H1 (cell line): Measurements from ENCODE around the gene ASL. TPM values are rescaled to one million over a fixed set of nuclear protein-coding genes. Genes with fewer than 3 reads are reported as not detected.

Source experiments
- CTCF ChIA-PET: fragments of 300-600 bp; sonication (Branson Sonifier 250); formaldehyde crosslinking; loops from one replicate; lab custom pipeline; 2021; ENCODE audit not compliant: partially characterized antibody; lab: Charles Lee
- POLR2A ChIA-PET: fragments of 300-600 bp; sonication (Branson Sonifier 250); formaldehyde crosslinking; loops from one replicate; lab custom pipeline; 2021; ENCODE audit warnings: inconsistent platforms; ENCODE audit not compliant: partially characterized antibody; lab: Charles Lee
- DNase-seq, 2 experiments: peaks; one replicate each; pipeline versions ENCODE4 v3.0.0 to v3.0.0-alpha.2; 2010 to 2022; ENCODE audit warnings: low spot score in 2 of 2, low read depth in 1 of 2, mixed read lengths in 1 of 2
- FAIRE-seq: peaks from 2 replicates; lab custom pipeline; 2011; peaks lifted over from hg19 to GRCh38; lab: Jason Lieb, UNC
- H2AFZ ChIP-seq: 2 replicates; pipeline ENCODE4 v1.8.1; 2012; ENCODE audit warnings: low read length, inconsistent platforms
- H2AK5ac ChIP-seq: 2 replicates; pipeline ENCODE4 v1.6.1; 2013; ENCODE audit warnings: low read depth, low read length
- H2BK120ac ChIP-seq: replicated peaks from 2 replicates; pipeline ENCODE3; 2013; ENCODE audit warnings: low read depth, low read length, inconsistent platforms
- H2BK12ac ChIP-seq: 2 replicates; pipeline ENCODE4 v1.6.1; 2013; ENCODE audit warnings: low read depth, low read length
- H2BK15ac ChIP-seq: 2 replicates; pipeline ENCODE4 v1.6.1; 2013; ENCODE audit warnings: low read length
- H2BK20ac ChIP-seq: 2 replicates; pipeline ENCODE4 v1.6.1; 2013; ENCODE audit warnings: low read length
- H2BK5ac ChIP-seq: 2 replicates; pipeline ENCODE4 v1.6.1; 2013; ENCODE audit warnings: low read depth, low read length
- H3K14ac ChIP-seq: 2 replicates; pipeline ENCODE4 v1.6.1; 2013; ENCODE audit warnings: inconsistent platforms; ENCODE audit not compliant: insufficient read length
- H3K18ac ChIP-seq: 2 replicates; pipeline ENCODE4 v1.6.1; 2013; ENCODE audit warnings: low read length; ENCODE audit errors: extremely low read depth
- H3K23ac ChIP-seq: 2 replicates; pipeline ENCODE4 v1.6.1; 2013; ENCODE audit warnings: inconsistent platforms; ENCODE audit not compliant: insufficient read length
- H3K23me2 ChIP-seq: 2 replicates; pipeline ENCODE4 v1.6.1; 2013; ENCODE audit warnings: low read depth, low read length
- H3K27ac ChIP-seq: 2 replicates; pipeline ENCODE4 v1.6.1; 2011; ENCODE audit warnings: low read depth, low read length, inconsistent platforms
- H3K27me3 ChIP-seq, 4 experiments: replicated peaks in 1 of 4; 1 replicate in 1 of 4; 2 replicates in 3 of 4; pipeline versions ENCODE4 v1.6.1 to v1.8.1; 2011 to 2013; ENCODE audit warnings: low read length in 3 of 4, mild to moderate bottlenecking in 3 of 4, inconsistent platforms in 2 of 4, mixed read lengths in 2 of 4, moderate library complexity in 1 of 4; ENCODE audit not compliant: control insufficient read depth in 3 of 4, insufficient read depth in 3 of 4; ENCODE audit errors: extremely low read depth in 1 of 4
- H3K36me3 ChIP-seq, 4 experiments: 2 replicates each; pipeline versions ENCODE4 v1.6.1 to v1.8.1; 2011 to 2013; ENCODE audit warnings: mild to moderate bottlenecking in 4 of 4, low read length in 3 of 4, moderate library complexity in 2 of 4, control low read depth in 1 of 4, inconsistent platforms in 1 of 4; ENCODE audit not compliant: insufficient read depth in 4 of 4, control insufficient read depth in 2 of 4
- H3K4ac ChIP-seq: replicated peaks from 2 replicates; pipeline ENCODE3; 2013; ENCODE audit warnings: low read length, low read depth, mixed read lengths, inconsistent platforms; ENCODE audit not compliant: insufficient read length
- H3K4me1 ChIP-seq, 4 experiments: replicated peaks in 1 of 4; 1 replicate in 1 of 4; 2 replicates in 3 of 4; pipeline versions ENCODE4 v1.6.1 to v1.8.1; 2011 to 2013; ENCODE audit warnings: low read length in 3 of 4, inconsistent platforms in 2 of 4, mixed read lengths in 1 of 4; ENCODE audit not compliant: insufficient read depth in 4 of 4, control insufficient read depth in 3 of 4
- H3K4me2 ChIP-seq, 2 experiments: 2 replicates each; pipeline versions ENCODE4 v1.6.1 to v1.8.1; 2011 to 2013; ENCODE audit warnings: low read depth in 2 of 2, low read length in 2 of 2, control low read depth in 1 of 2, inconsistent platforms in 1 of 2, mild to moderate bottlenecking in 1 of 2; ENCODE audit not compliant: insufficient read depth in 1 of 2
- H3K4me3 ChIP-seq, 4 experiments: fragments of 200-600, 300-600 bp in 1 of 4; sonication (generic), shearing (Covaris generic), sonication (Bioruptor Twin) in 1 of 4; 2 replicates each; pipeline versions ENCODE4 v1.5.1 to v1.8.1; 2011 to 2016; ENCODE audit warnings: low read length in 4 of 4, low read depth in 3 of 4, control low read depth in 2 of 4, inconsistent platforms in 2 of 4, mild to moderate bottlenecking in 2 of 4, mixed read lengths in 1 of 4, moderate library complexity in 1 of 4; ENCODE audit not compliant: insufficient read depth in 2 of 4; ENCODE audit errors: extremely low read depth in 1 of 4
- H3K56ac ChIP-seq: replicated peaks from 2 replicates; pipeline ENCODE3; 2013; ENCODE audit warnings: low read depth, mild to moderate bottlenecking, mixed read lengths, low read length, inconsistent platforms; ENCODE audit not compliant: insufficient read length
- H3K79me1 ChIP-seq: 2 replicates; pipeline ENCODE4 v1.6.1; 2013; ENCODE audit warnings: low read depth, low read length, control low read depth
- H3K79me2 ChIP-seq, 2 experiments: 2 replicates each; pipeline versions ENCODE4 v1.6.1 to v1.8.1; 2012 to 2013; ENCODE audit warnings: low read length in 2 of 2, mild to moderate bottlenecking in 2 of 2, inconsistent platforms in 1 of 2; ENCODE audit not compliant: insufficient read depth in 2 of 2, control insufficient read depth in 1 of 2
- H3K9ac ChIP-seq, 4 experiments: replicated peaks in 1 of 4; 1 replicate in 1 of 4; 2 replicates in 3 of 4; pipeline versions ENCODE4 v1.6.1 to v1.8.1; 2011 to 2013; ENCODE audit warnings: low read depth in 3 of 4, low read length in 3 of 4, control low read depth in 2 of 4, mild to moderate bottlenecking in 2 of 4, moderate library complexity in 2 of 4, inconsistent platforms in 1 of 4; ENCODE audit errors: extremely low read depth in 1 of 4
- H3K9me3 ChIP-seq, 2 experiments: 2 replicates each; pipeline versions ENCODE4 v1.6.1 to v1.8.1; 2012 to 2013; ENCODE audit warnings: mild to moderate bottlenecking in 2 of 2, moderate library complexity in 2 of 2, control low read depth in 1 of 2, inconsistent platforms in 1 of 2, low read depth in 1 of 2, low read length in 1 of 2, mixed read lengths in 1 of 2; ENCODE audit not compliant: insufficient read depth in 2 of 2
- H4K20me1 ChIP-seq, 2 experiments: replicated peaks in 1 of 2; 2 replicates each; pipeline versions ENCODE3 to v1.8.1; 2011 to 2013; ENCODE audit warnings: inconsistent platforms in 2 of 2, low read length in 2 of 2, mild to moderate bottlenecking in 1 of 2; ENCODE audit not compliant: insufficient read depth in 2 of 2, control insufficient read depth in 1 of 2
- H4K5ac ChIP-seq: 2 replicates; pipeline ENCODE4 v1.6.1; 2013; ENCODE audit warnings: low read length, low read depth, mixed read lengths, inconsistent platforms; ENCODE audit not compliant: insufficient read length
- H4K8ac ChIP-seq: 2 replicates; pipeline ENCODE4 v1.8.0; 2013; ENCODE audit warnings: mild to moderate bottlenecking, moderate library complexity, low read length, inconsistent platforms; ENCODE audit not compliant: insufficient read depth; ENCODE audit errors: extremely low read depth
- H4K91ac ChIP-seq: replicated peaks from 2 replicates; pipeline ENCODE3; 2013; ENCODE audit warnings: low read length, mixed read lengths, inconsistent platforms; ENCODE audit not compliant: insufficient read length
- BCL11A ChIP-seq, 2 experiments: IDR thresholded peaks; one replicate each; pipeline ENCODE4 v1.6.1; 2011; ENCODE audit warnings: low read depth in 2 of 2, low read length in 2 of 2, mild to moderate bottlenecking in 2 of 2
- BRCA1 ChIP-seq: IDR thresholded peaks from 2 replicates; pipeline ENCODE4 v1.6.1; 2012; ENCODE audit warnings: low read depth, low read length, improper control_type of control experiment
- CBX8 ChIP-seq: fragments of 300-800, 300-1000 bp; sonication (generic); IDR thresholded peaks from 2 replicates; pipeline ENCODE4 v1.7.1; 2016; ENCODE audit warnings: low read depth, low read length, borderline replicate concordance
- CHD1 ChIP-seq: IDR thresholded peaks from 2 replicates; pipeline ENCODE4 v1.6.1; 2012; ENCODE audit warnings: low read depth, low read length, improper control_type of control experiment
- CHD2 ChIP-seq: IDR thresholded peaks from 2 replicates; pipeline ENCODE4 v1.6.1; 2012; ENCODE audit warnings: low read length, improper control_type of control experiment
- CTBP2 ChIP-seq: IDR thresholded peaks from 2 replicates; pipeline ENCODE4 v1.7.0; 2011; ENCODE audit warnings: borderline replicate concordance, mild to moderate bottlenecking, moderate library complexity, mixed read lengths, low read length; ENCODE audit not compliant: insufficient read depth, insufficient read length
- EGR1 ChIP-seq: IDR thresholded peaks from 2 replicates; pipeline ENCODE4 v1.6.1; 2011; ENCODE audit warnings: low read depth, low read length, borderline replicate concordance
- EZH2 ChIP-seq: fragments of 200-600 bp; sonication (generic); IDR thresholded peaks from 2 replicates; pipeline ENCODE4 v1.7.1; 2012; ENCODE audit warnings: low read depth, mild to moderate bottlenecking, moderate library complexity, low read length, inconsistent platforms; ENCODE audit not compliant: severe bottlenecking
- FOSL1 ChIP-seq: IDR thresholded peaks from 2 replicates; pipeline ENCODE4 v1.6.1; 2011; ENCODE audit warnings: mild to moderate bottlenecking, low read depth, low read length, moderate library complexity; ENCODE audit not compliant: insufficient read depth
- SRF ChIP-seq: IDR thresholded peaks from 2 replicates; pipeline ENCODE4 v1.6.1; 2011; ENCODE audit warnings: mild to moderate bottlenecking, low read depth, low read length, moderate library complexity
- YY1 ChIP-seq: IDR thresholded peaks from 2 replicates; pipeline ENCODE4 v1.6.1; 2011; ENCODE audit warnings: low read depth, mild to moderate bottlenecking, low read length
- WGBS, 2 experiments: shearing (Covaris generic) in 1 of 2; methylation state at CpG; one replicate each; pipeline versions ENCODE4 v1.1.6 to v1.1.7; 2013 to 2015; ENCODE audit warnings: low lambda C conversion rate in 2 of 2, mixed read lengths in 2 of 2, inconsistent platforms in 1 of 2, low coverage in 1 of 2, missing lambda C conversion rate in 1 of 2; ENCODE audit not compliant: insufficient replicate concordance in 2 of 2, insufficient coverage in 1 of 2, insufficient read length in 1 of 2; ENCODE audit errors: extremely low coverage in 1 of 2, missing lambda C conversion rate in 1 of 2; 5-methylcytosine and 5-hydroxymethylcytosine counted together
- polyA plus RNA-seq, 7 experiments: library from polyadenylated mRNA; depleted of rRNA in 3 of 7; stranded (reverse) in 5 of 7; unstranded in 2 of 7; fragments of >200 nt in 5 of 7; fragments of 200-250 nt in 2 of 7; gene quantifications; 1 replicate in 5 of 7; 2 replicates in 1 of 7; 4 replicates in 1 of 7; pipeline versions ENCODE4 v1.2.1 to v1.2.3, GENCODE V29; 2011 to 2013; ENCODE audit warnings: missing spikeins in 2 of 7, mixed read lengths in 2 of 7
- total RNA-seq: library from RNA; stranded (reverse); fragmentation: NEBNext Ultra II Directional; extraction: Animal tissue kit (Norgen Biotek cat#: 25700); gene quantifications from 2 replicates; pipeline ENCODE4 v1.2.1, GENCODE V29; 2021
- TF ChIP-seq, protein P1 (sequence below), 3 experiments: IDR thresholded peaks; 1 replicate in 2 of 3; 2 replicates in 1 of 3; pipeline versions ENCODE4 v1.5.1 to v1.6.1; 2011; ENCODE audit warnings: low read length in 3 of 3, mild to moderate bottlenecking in 3 of 3, inconsistent platforms in 2 of 3, low read depth in 1 of 3, moderate library complexity in 1 of 3; ENCODE audit not compliant: insufficient read depth in 1 of 3; ENCODE audit errors: control extremely low read depth in 1 of 3

The ASL gene
- total and polyA plus RNA-seq, 2 of the 8 experiments (the other 6 are each of a cell fraction or from before 2014, with no cell fraction given): 23.3 to 35.3 TPM

- H3K79me1 ChIP-seq: no peaks in the 10 kb centered on the region
- H3K9me3 ChIP-seq: no peaks in the 10 kb centered on the region
- no peak overlapping the region for H4K8ac ChIP-seq
- H4K20me1 ChIP-seq: no peaks in the 10 kb centered on the region
- H2BK5ac ChIP-seq: no peak overlapping the region
- no peak overlapping the region for H3K18ac ChIP-seq
- no peak overlapping the region for H4K5ac ChIP-seq
- no peak overlapping the region for H3K4me3 ChIP-seq
- WGBS, 2 experiments: 90% methylated on average over 2 of the region's 3 CpGs; no CpG with 5 or more reads in 1 of the 2 experiments
- H3K9ac ChIP-seq: no peak overlapping the region
- H2BK20ac ChIP-seq: no peak overlapping the region
- H3K79me2 ChIP-seq: no peaks in the 10 kb centered on the region
- no peak overlapping the region for H3K4me2 ChIP-seq
- no peak overlapping the region for H2BK120ac ChIP-seq
- ChIA-PET CTCF (interaction anchor here (0.6 kb wide), 1 partner anchor 268 kb away, joined by 3 read pairs; no protein-coding TSS in a partner anchor), POLR2A (no interaction called here)
- H3K23ac ChIP-seq: no peak overlapping the region
- H3K4me1 ChIP-seq: peaks cover 0 to 2% (median 0%) of the 10 kb centered on the region in 4 experiments; a peak in 1 of 7 replicates
- H3K56ac ChIP-seq: no peak overlapping the region
- H3K36me3 ChIP-seq: no peaks in the 10 kb centered on the region
- no peak for DNase-seq
- H4K91ac ChIP-seq: no peak overlapping the region
- no peak overlapping the region for H2AK5ac ChIP-seq
- no peak overlapping the region for H2BK15ac ChIP-seq
- H3K4ac ChIP-seq: no peak overlapping the region
- H3K27me3 ChIP-seq: no peaks in the 10 kb centered on the region; a peak in 1 of 7 replicates
- FAIRE-seq: no peak
- H3K27ac ChIP-seq: no peak overlapping the region
- no peak overlapping the region for H2AFZ ChIP-seq
- H2BK12ac ChIP-seq: no peak overlapping the region
- no peaks in the 10 kb centered on the region for H3K23me2 ChIP-seq
- no peak overlapping the region for H3K14ac ChIP-seq
- TF ChIP-seq BCL11A (IDR thresholded peaks at IDR 0.05; ENCODE audit: low read depth in 2 of 2, low read length in 2 of 2) (no peak), CBX8 (no peak), CHD2 (no peak), EGR1 (no peak), FOSL1 (no peak), EZH2 (no peak), CHD1 (no peak), BRCA1 (no peak), SRF (no peak), YY1 (no peak), CTBP2 (no peak)
- TF ChIP-seq, protein P1, sequence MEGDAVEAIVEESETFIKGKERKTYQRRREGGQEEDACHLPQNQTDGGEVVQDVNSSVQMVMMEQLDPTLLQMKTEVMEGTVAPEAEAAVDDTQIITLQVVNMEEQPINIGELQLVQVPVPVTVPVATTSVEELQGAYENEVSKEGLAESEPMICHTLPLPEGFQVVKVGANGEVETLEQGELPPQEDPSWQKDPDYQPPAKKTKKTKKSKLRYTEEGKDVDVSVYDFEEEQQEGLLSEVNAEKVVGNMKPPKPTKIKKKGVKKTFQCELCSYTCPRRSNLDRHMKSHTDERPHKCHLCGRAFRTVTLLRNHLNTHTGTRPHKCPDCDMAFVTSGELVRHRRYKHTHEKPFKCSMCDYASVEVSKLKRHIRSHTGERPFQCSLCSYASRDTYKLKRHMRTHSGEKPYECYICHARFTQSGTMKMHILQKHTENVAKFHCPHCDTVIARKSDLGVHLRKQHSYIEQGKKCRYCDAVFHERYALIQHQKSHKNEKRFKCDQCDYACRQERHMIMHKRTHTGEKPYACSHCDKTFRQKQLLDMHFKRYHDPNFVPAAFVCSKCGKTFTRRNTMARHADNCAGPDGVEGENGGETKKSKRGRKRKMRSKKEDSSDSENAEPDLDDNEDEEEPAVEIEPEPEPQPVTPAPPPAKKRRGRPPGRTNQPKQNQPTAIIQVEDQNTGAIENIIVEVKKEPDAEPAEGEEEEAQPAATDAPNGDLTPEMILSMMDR (IDR thresholded peaks at IDR 0.05; ENCODE audit: control extremely low read depth in 1 of 3, insufficient read depth in 1 of 3, low read depth in 1 of 3, low read length in 3 of 3): no peak
Measured at GRCh38 chr7:66050990-66051448, 24.6 kb upstream of the ASL start.
